Fibroblast of pulmonary artery (primary cell): ENCODE results near the gene CLTRN.

Source experiments
- DNase-seq: peaks from one replicate; pipeline ENCODE4 v3.0.0-alpha.2; 2010; ENCODE audit warnings: low read depth
- H3K4me3 ChIP-seq: replicated peaks from 2 replicates; pipeline ENCODE4 v1.5.1; 2011; ENCODE audit warnings: low read depth, mild to moderate bottlenecking, control low read depth, low read length, moderate library complexity
- CTCF ChIP-seq: IDR thresholded peaks from 2 replicates; pipeline ENCODE4 v1.5.1; 2011; ENCODE audit warnings: mild to moderate bottlenecking, control low read depth, low read length, inconsistent platforms; ENCODE audit errors: missing control alignments

CLTRN gene

GRCh38 chrX:15683193-15683592 lies 18.6 kb upstream of the CLTRN start:
- TF ChIP-seq CTCF = no peak
- no peak for DNase-seq
- no peak overlapping the region for H3K4me3 ChIP-seq

- no peak overlapping the region for H3K4me3 ChIP-seq
- no peak for DNase-seq
- TF ChIP-seq CTCF = no peak
These were observed 16.8 kb upstream of the CLTRN start for GRCh38 chrX:15681433-15681832.

- H3K4me3 ChIP-seq = no peak overlapping the region
- peak; percentile 37 for DNase-seq
- no peak for TF ChIP-seq CTCF
These were observed 15.8 kb upstream of the CLTRN start for GRCh38 chrX:15680401-15680800.

GRCh38 chrX:15679246-15679645 lies 14.6 kb upstream of the CLTRN start:
- no peak for TF ChIP-seq CTCF
- no peak for DNase-seq
- H3K4me3 ChIP-seq = no peak overlapping the region

- H3K4me3 ChIP-seq = no peak overlapping the region
- TF ChIP-seq CTCF = no peak
- DNase-seq = no peak
These were observed 13.7 kb upstream of the CLTRN start for GRCh38 chrX:15678339-15678738.

- H3K4me3 ChIP-seq = peak overlapping the region; percentile 84
- DNase-seq = peak; percentile 22
- no peak for TF ChIP-seq CTCF
These were observed 12.3 kb upstream of the CLTRN start for GRCh38 chrX:15676886-15677285.

- no peak for TF ChIP-seq CTCF
- DNase-seq = no peak
- H3K4me3 ChIP-seq = peak overlapping the region; percentile 84
These were observed 10.9 kb upstream of the CLTRN start for GRCh38 chrX:15675490-15675921.
